Skeletal muscle satellite cell (primary cell): Measurements from ENCODE around the gene ARHGEF10L.

Experiments
- H3K27me3 ChIP-seq: 2 replicates; pipeline ENCODE4 v1.7.0; 2013; ENCODE audit warnings: low read length; ENCODE audit not compliant: control insufficient read depth, insufficient read depth
- H3K36me3 ChIP-seq: 2 replicates; pipeline ENCODE4 v1.7.0; 2013; ENCODE audit warnings: mild to moderate bottlenecking, control low read depth, low read length; ENCODE audit not compliant: insufficient read depth
- H3K4me1 ChIP-seq: 2 replicates; pipeline ENCODE4 v1.7.0; 2013; ENCODE audit warnings: low read length; ENCODE audit not compliant: control insufficient read depth, insufficient read depth
- H3K4me2 ChIP-seq: 2 replicates; pipeline ENCODE4 v1.7.0; 2013; ENCODE audit warnings: mild to moderate bottlenecking, low read length
- H3K4me3 ChIP-seq: 2 replicates; pipeline ENCODE4 v1.7.0; 2013; ENCODE audit warnings: low read length
- H3K9ac ChIP-seq: 2 replicates; pipeline ENCODE4 v1.7.0; 2013; ENCODE audit warnings: mild to moderate bottlenecking, low read depth, low read length, moderate library complexity
- H3K9me3 ChIP-seq: replicated peaks from 2 replicates; pipeline ENCODE4 v1.7.0; 2013; ENCODE audit warnings: mild to moderate bottlenecking, control low read depth, low read length

The ARHGEF10L gene

GRCh38 chr1:17699581-17699980 is 160.1 kb downstream of the ARHGEF10L start:
- Histone ChIP-seq H3K27me3 (no peaks in the 10 kb centered on the region), H3K4me3 (no peak overlapping the region), H3K36me3 (peaks cover 23% of the 10 kb centered on the region), H3K9me3 (no peaks in the 10 kb centered on the region), H3K4me1 (peaks cover 2% of the 10 kb centered on the region), H3K9ac (no peak overlapping the region), H3K4me2 (no peak overlapping the region)

- Histone ChIP-seq H3K4me2 (no peak overlapping the region), H3K4me3 (no peak overlapping the region), H3K27me3 (peaks cover 7% of the 10 kb centered on the region), H3K9ac (no peak overlapping the region), H3K36me3 (peaks cover 11% of the 10 kb centered on the region), H3K4me1 (peaks cover 2% of the 10 kb centered on the region), H3K9me3 (no peaks in the 10 kb centered on the region)
These were observed 161.7 kb downstream of the ARHGEF10L start for GRCh38 chr1:17700945-17701810.

GRCh38 chr1:17704176-17704575 is 164.7 kb downstream of the ARHGEF10L start:
- H3K4me1 ChIP-seq: no peaks in the 10 kb centered on the region
- no peak overlapping the region for H3K4me3 ChIP-seq
- no peaks in the 10 kb centered on the region for H3K36me3 ChIP-seq
- no peaks in the 10 kb centered on the region for H3K9me3 ChIP-seq
- H3K27me3 ChIP-seq: peaks cover 18% of the 10 kb centered on the region
- no peak overlapping the region for H3K4me2 ChIP-seq
- no peak overlapping the region for H3K9ac ChIP-seq

GRCh38 chr1:17706445-17706844 is 166.9 kb downstream of the ARHGEF10L start:
- no peak overlapping the region for H3K4me3 ChIP-seq
- no peaks in the 10 kb centered on the region for H3K4me1 ChIP-seq
- no peaks in the 10 kb centered on the region for H3K9me3 ChIP-seq
- H3K9ac ChIP-seq: no peak overlapping the region
- H3K4me2 ChIP-seq: no peak overlapping the region
- H3K27me3 ChIP-seq: peaks cover 22% of the 10 kb centered on the region
- no peaks in the 10 kb centered on the region for H3K36me3 ChIP-seq

- H3K4me2 ChIP-seq: no peak overlapping the region
- no peaks in the 10 kb centered on the region for H3K4me1 ChIP-seq
- no peak overlapping the region for H3K9ac ChIP-seq
- H3K36me3 ChIP-seq: no peaks in the 10 kb centered on the region
- peaks cover 35% of the 10 kb centered on the region for H3K27me3 ChIP-seq
- no peak overlapping the region for H3K4me3 ChIP-seq
- no peaks in the 10 kb centered on the region for H3K9me3 ChIP-seq
These were observed 170.5 kb downstream of the ARHGEF10L start for GRCh38 chr1:17709981-17710380.

GRCh38 chr1:17710889-17711576 is 171.5 kb downstream of the ARHGEF10L start:
- no peak overlapping the region for H3K9ac ChIP-seq

GRCh38 chr1:17711577-17711910 is 172.0 kb downstream of the ARHGEF10L start:
- Histone ChIP-seq H3K9ac (no peak overlapping the region), H3K27me3 (peaks cover 31% of the 10 kb centered on the region), H3K36me3 (no peaks in the 10 kb centered on the region)

More at GRCh38 chr1:17710889-17711576, 171.5 kb downstream of the ARHGEF10L start:
- Histone ChIP-seq H3K27me3 (peaks cover 36% of the 10 kb centered on the region), H3K4me3 (no peak overlapping the region), H3K4me2 (no peak overlapping the region), H3K9me3 (no peaks in the 10 kb centered on the region), H3K36me3 (no peaks in the 10 kb centered on the region), H3K4me1 (no peaks in the 10 kb centered on the region)

GRCh38 chr1:17711941-17712340 is 172.4 kb downstream of the ARHGEF10L start:
- Histone ChIP-seq H3K36me3 (no peaks in the 10 kb centered on the region), H3K4me3 (no peak overlapping the region), H3K9me3 (no peaks in the 10 kb centered on the region), H3K9ac (no peak overlapping the region), H3K4me2 (no peak overlapping the region), H3K27me3 (peaks cover 27% of the 10 kb centered on the region), H3K4me1 (no peaks in the 10 kb centered on the region)

More at GRCh38 chr1:17711577-17711910, 172.0 kb downstream of the ARHGEF10L start:
- H3K4me1 ChIP-seq: no peaks in the 10 kb centered on the region
- no peak overlapping the region for H3K4me3 ChIP-seq
- H3K9me3 ChIP-seq: no peaks in the 10 kb centered on the region
- no peak overlapping the region for H3K4me2 ChIP-seq

- H3K36me3 ChIP-seq: no peaks in the 10 kb centered on the region
- H3K4me2 ChIP-seq: no peak overlapping the region
- no peak overlapping the region for H3K4me3 ChIP-seq
- peaks cover 24% of the 10 kb centered on the region for H3K27me3 ChIP-seq
- H3K4me1 ChIP-seq: no peaks in the 10 kb centered on the region
- no peaks in the 10 kb centered on the region for H3K9me3 ChIP-seq
- no peak overlapping the region for H3K9ac ChIP-seq
These were observed 174.5 kb downstream of the ARHGEF10L start for GRCh38 chr1:17713993-17714392.

GRCh38 chr1:17717594-17718535 is 178.4 kb downstream of the ARHGEF10L start:
- H3K4me2 ChIP-seq: no peak overlapping the region
- no peaks in the 10 kb centered on the region for H3K9me3 ChIP-seq
- H3K4me3 ChIP-seq: no peak overlapping the region
- H3K4me1 ChIP-seq: no peaks in the 10 kb centered on the region
- H3K9ac ChIP-seq: no peak overlapping the region
- peaks cover 29% of the 10 kb centered on the region for H3K27me3 ChIP-seq
- H3K36me3 ChIP-seq: no peaks in the 10 kb centered on the region

- Histone ChIP-seq H3K4me1 (no peaks in the 10 kb centered on the region), H3K36me3 (no peaks in the 10 kb centered on the region), H3K9me3 (no peaks in the 10 kb centered on the region), H3K4me2 (no peak overlapping the region), H3K27me3 (peaks cover 28% of the 10 kb centered on the region), H3K4me3 (no peak overlapping the region), H3K9ac (no peak overlapping the region)
These were observed 180.4 kb downstream of the ARHGEF10L start for GRCh38 chr1:17719874-17720273.
